Neural progenitor cell (in vitro differentiated cells): Measurements from ENCODE around the gene RAET1G.

Experiments used
- EZH2 ChIP-seq: fragments of 200-600 bp; sonication (generic); IDR thresholded peaks from 2 replicates; pipeline ENCODE4 v1.6.1; 2017; ENCODE audit warnings: antibody characterized with exemption, mild to moderate bottlenecking, moderate library complexity
- TF ChIP-seq, protein P1 (sequence below): fragments of 200-600 bp; sonication (generic); IDR thresholded peaks from 2 replicates; pipeline ENCODE4 v1.5.1; 2017; ENCODE audit warnings: antibody characterized with exemption, mild to moderate bottlenecking

DNA sequence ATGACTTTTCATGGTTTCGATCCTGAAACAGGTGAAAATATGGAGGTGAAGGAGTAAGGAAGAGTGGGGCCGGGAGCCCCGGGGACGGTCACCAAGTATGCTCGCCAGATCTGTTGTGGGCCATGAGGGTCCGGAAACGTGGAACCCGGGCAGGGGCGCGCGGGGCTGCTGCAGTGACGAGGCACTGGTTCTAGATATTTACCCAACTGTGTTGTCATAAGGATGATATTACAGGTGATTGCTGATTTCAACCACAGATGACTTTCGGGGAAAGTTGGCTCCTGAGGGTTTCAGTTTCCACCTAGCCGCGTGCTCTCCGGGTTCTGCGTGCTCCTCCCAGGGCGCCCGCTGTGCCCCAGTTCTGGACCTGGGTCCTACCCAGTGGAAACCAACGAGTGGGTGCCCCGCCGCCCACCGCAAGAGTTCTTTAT, 12.2 kb downstream of the RAET1G start:
- TF ChIP-seq, protein P1, sequence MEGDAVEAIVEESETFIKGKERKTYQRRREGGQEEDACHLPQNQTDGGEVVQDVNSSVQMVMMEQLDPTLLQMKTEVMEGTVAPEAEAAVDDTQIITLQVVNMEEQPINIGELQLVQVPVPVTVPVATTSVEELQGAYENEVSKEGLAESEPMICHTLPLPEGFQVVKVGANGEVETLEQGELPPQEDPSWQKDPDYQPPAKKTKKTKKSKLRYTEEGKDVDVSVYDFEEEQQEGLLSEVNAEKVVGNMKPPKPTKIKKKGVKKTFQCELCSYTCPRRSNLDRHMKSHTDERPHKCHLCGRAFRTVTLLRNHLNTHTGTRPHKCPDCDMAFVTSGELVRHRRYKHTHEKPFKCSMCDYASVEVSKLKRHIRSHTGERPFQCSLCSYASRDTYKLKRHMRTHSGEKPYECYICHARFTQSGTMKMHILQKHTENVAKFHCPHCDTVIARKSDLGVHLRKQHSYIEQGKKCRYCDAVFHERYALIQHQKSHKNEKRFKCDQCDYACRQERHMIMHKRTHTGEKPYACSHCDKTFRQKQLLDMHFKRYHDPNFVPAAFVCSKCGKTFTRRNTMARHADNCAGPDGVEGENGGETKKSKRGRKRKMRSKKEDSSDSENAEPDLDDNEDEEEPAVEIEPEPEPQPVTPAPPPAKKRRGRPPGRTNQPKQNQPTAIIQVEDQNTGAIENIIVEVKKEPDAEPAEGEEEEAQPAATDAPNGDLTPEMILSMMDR: no peak
- TF ChIP-seq EZH2: no peak
